Glutamatergic neuron (in vitro differentiated cells): ENCODE measurements around the gene KPTN. TPM values are rescaled to one million over a fixed set of nuclear protein-coding genes. Genes with fewer than 3 reads are reported as not detected.

ENCODE experiments used
- DNase-seq: peaks from one replicate; pipeline ENCODE4 v3.0.0; 2022
- H3K27ac Mint-ChIP-seq: one replicate; pipeline ENCODE4 v1.8.0; 2020; ENCODE audit warnings: mild to moderate bottlenecking, mixed read lengths, inconsistent platforms; ENCODE audit not compliant: unreplicated experiment
- H3K27me3 Mint-ChIP-seq: one replicate; pipeline ENCODE4 v1.8.0; 2020; ENCODE audit warnings: mild to moderate bottlenecking, moderate library complexity, mixed read lengths, inconsistent platforms; ENCODE audit not compliant: unreplicated experiment
- H3K36me3 Mint-ChIP-seq: one replicate; pipeline ENCODE4 v1.8.0; 2020; ENCODE audit warnings: mild to moderate bottlenecking, mixed read lengths, inconsistent platforms; ENCODE audit not compliant: unreplicated experiment
- H3K4me1 Mint-ChIP-seq: one replicate; pipeline ENCODE4 v1.8.0; 2020; ENCODE audit warnings: mild to moderate bottlenecking, low read depth, mixed read lengths, inconsistent platforms; ENCODE audit not compliant: unreplicated experiment
- H3K4me3 Mint-ChIP-seq: one replicate; pipeline ENCODE4 v1.8.0; 2020; ENCODE audit warnings: mild to moderate bottlenecking, mixed read lengths, inconsistent platforms; ENCODE audit not compliant: unreplicated experiment
- H3K9me3 Mint-ChIP-seq: one replicate; pipeline ENCODE4 v1.8.0; 2020; ENCODE audit warnings: mild to moderate bottlenecking, moderate library complexity, mixed read lengths, inconsistent platforms; ENCODE audit not compliant: unreplicated experiment
- CTCF ChIP-seq: fragments of 200-600 bp; sonication (generic); IDR thresholded peaks from one replicate; pipeline ENCODE4 v1.5.0; 2021; ENCODE audit not compliant: partially characterized antibody, unreplicated experiment
- total RNA-seq: library from RNA; stranded (reverse); fragmentation: NEBNext Ultra II Directional; extraction: Animal tissue kit (Norgen Biotek cat#: 25700); gene quantifications from one replicate; pipeline ENCODE4 v1.2.1, GENCODE V29; 2021; ENCODE audit not compliant: unreplicated experiment

Gene KPTN
- total RNA-seq, 1 donor from 2014 or later, result 51.2 TPM

- Mint-ChIP-seq H3K4me3 (no peak overlapping the region), H3K4me1 (peaks cover 59% of the 10 kb centered on the region), H3K9me3 (peaks cover 20% of the 10 kb centered on the region), H3K27ac (peak overlapping the region; percentile 93), H3K36me3 (no peaks in the 10 kb centered on the region), H3K27me3 (peaks cover 12% of the 10 kb centered on the region)
- no peak for DNase-seq
- no peak for TF ChIP-seq CTCF
These were observed 14.5 kb upstream of the KPTN start for GRCh38 chr19:47498561-47498960.

- H3K4me1 Mint-ChIP-seq, result peaks cover 60% of the 10 kb centered on the region
- TF ChIP-seq CTCF, result no peak
- H3K9me3 Mint-ChIP-seq, result peaks cover 20% of the 10 kb centered on the region
- H3K27me3 Mint-ChIP-seq, result peaks cover 12% of the 10 kb centered on the region
- no peaks in the 10 kb centered on the region for H3K36me3 Mint-ChIP-seq
- no peak for DNase-seq
- H3K27ac Mint-ChIP-seq, result peak overlapping the region; percentile 77
- H3K4me3 Mint-ChIP-seq, result peak overlapping the region; percentile 34
These were observed 14.0 kb upstream of the KPTN start for GRCh38 chr19:47497821-47498520.

- peaks cover 18% of the 10 kb centered on the region for H3K9me3 Mint-ChIP-seq
- H3K36me3 Mint-ChIP-seq, result no peaks in the 10 kb centered on the region
- H3K4me1 Mint-ChIP-seq, result peaks cover 57% of the 10 kb centered on the region
- peak overlapping the region; percentile 79 for H3K4me3 Mint-ChIP-seq
- no peak for DNase-seq
- H3K27me3 Mint-ChIP-seq, result peaks cover 10% of the 10 kb centered on the region
- peak overlapping the region; percentile 89 for H3K27ac Mint-ChIP-seq
- TF ChIP-seq CTCF, result no peak
These were observed 13.2 kb upstream of the KPTN start for GRCh38 chr19:47497050-47497766.

GRCh38 chr19:47495478-47496372 lies 11.7 kb upstream of the KPTN start:
- H3K27ac Mint-ChIP-seq, result peak overlapping the region; percentile 89
- no peak for DNase-seq
- no peaks in the 10 kb centered on the region for H3K36me3 Mint-ChIP-seq
- TF ChIP-seq CTCF, result no peak
- H3K4me1 Mint-ChIP-seq, result peaks cover 51% of the 10 kb centered on the region
- H3K9me3 Mint-ChIP-seq, result peaks cover 16% of the 10 kb centered on the region
- peak overlapping the region; percentile 51 for H3K4me3 Mint-ChIP-seq
- peaks cover 10% of the 10 kb centered on the region for H3K27me3 Mint-ChIP-seq
